NCI-H1048 (cell line): Measurements from ENCODE around the gene LAMB4.
A peak's percentile ranks its signal among the peaks of the same experiment; 100 is the strongest.

Experiments used
- DNase-seq: peaks from one replicate; lab custom pipeline; 2025; lab: John Stamatoyannopoulos, UW

LAMB4 gene

DNA sequence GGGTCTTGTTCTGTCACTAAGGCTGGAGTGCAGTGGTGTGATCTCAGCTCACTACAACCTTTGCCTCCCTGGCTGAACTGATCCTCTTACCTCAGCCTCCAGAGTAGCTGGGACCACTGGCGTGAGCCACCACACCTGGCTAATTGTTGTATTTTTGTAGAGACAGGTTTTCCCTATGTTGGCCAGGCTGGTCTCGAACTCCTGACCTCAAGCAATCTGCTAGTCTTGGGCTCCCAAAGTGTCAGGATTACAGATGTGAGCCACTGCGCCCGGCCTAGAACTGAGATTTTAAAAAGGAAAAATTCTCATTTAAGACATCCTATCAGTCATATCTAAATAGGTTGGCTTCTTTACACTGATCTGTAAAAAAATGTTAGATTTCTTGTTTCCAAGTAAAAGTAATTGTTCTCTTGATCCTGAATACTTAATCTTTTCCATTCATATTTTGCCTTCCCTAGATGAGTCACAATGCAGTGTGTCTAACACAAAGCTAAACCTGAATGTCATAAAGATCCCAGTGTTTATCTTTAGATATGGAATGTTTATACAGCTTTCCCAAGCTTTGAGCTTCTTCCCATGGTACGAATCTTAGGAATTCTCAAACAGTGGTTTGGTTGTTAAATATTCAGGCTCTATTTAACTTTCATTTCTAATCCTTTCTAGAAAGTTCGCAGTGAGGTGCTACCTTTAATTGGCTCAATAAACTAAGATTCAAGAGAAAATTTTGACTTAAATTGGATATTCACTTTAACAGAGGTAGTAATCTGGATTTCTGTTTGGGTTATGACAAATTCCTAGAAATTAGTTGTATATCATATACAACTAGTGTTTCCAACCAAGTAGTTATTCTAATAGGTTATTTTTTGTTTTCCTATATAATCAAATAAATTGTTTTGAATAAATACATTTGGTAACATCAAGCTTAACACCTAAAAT is 115.1 kb downstream of the LAMB4 start:
- no peak for DNase-seq

GRCh38 chr7:108014215-108014614 is 115.9 kb downstream of the LAMB4 start:
- no peak for DNase-seq

GRCh38 chr7:108012499-108013430 is 117.4 kb downstream of the LAMB4 start:
- no peak for DNase-seq

DNA sequence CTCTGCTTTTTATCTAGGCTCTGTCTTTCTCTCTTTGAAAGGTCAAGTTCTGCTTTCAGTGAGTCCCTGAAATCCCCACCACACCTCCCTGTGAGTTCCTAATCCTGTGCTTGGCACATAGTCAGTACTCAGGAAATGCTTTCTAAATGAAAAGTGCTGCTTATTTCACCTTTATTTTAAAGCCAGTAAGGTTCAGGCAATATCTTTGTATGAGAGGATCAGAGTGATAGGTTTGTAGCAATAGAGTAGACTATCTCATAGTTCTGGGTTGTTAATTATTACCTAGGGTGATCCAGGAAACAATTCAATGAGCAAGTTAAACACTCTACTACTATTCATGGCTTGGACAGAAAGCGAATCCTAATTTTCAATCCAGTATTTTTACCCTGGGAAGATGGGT is 119.8 kb downstream of the LAMB4 start:
- DNase-seq, result no peak

DNA sequence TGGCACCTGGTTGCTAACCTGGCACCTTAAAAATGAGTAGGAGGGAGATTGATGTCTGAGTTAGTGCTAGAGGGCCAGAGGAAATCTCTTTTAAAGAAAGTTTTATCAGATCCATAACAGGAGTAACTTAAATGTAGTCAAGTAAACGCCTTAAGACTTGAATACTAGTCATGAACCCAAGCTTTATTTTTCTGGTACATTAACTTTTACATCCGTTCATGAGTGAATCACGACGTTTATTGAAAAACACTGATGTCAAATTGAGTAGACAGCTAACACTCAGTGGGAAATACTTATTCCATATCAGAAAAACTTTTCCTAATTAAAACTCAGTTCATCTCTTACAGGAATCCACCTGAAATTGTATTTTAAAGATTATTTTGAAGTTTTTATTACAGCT is 120.3 kb downstream of the LAMB4 start:
- DNase-seq, result no peak

DNA sequence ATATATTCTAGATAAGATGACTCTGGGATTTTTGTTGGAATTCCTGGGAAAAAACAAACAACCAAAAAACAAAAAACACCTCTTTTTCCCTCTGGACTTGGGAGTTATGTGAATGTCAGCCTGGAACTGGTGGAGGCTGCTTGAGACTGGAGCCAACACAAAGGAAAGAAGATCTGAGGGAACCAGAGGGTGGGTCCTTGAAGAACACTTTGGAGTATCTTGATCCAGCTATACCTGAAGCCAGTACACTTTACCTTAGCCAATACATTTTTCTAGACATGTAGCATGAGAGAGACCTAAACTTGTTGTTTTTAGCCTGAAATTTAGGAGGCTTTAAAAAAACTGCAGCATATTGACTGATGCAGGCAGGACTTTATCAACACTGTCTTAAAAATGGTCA is 121.3 kb downstream of the LAMB4 start:
- no peak for DNase-seq

GRCh38 chr7:108008240-108008639 is 121.9 kb downstream of the LAMB4 start:
- DNase-seq, result no peak

DNA sequence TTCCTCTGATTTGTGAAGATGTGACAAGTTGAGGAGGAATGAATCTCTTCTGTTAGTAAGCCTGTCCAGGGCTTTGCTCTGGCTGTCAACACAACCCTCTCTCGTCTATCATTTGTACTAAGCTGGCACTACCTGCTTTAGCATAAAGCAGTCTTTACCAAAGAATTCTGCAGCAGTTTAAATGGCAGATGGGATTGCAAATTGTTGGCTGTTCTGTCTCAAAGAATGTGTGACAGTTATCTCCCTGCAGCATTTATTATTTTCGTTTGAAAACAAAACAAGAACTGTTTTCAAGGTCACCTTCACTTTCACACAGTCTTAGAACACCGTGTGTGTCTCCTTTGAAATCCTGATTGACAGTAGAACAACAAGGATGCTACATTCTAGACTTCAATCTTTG is 122.4 kb downstream of the LAMB4 start:
- no peak for DNase-seq

GRCh38 chr7:108007261-108007660 is 122.9 kb downstream of the LAMB4 start:
- DNase-seq, result no peak

GRCh38 chr7:108004220-108005142 is 125.7 kb downstream of the LAMB4 start:
- DNase-seq, result no peak

- no peak for DNase-seq
These were observed 126.6 kb downstream of the LAMB4 start for GRCh38 chr7:108003599-108003935.

DNA sequence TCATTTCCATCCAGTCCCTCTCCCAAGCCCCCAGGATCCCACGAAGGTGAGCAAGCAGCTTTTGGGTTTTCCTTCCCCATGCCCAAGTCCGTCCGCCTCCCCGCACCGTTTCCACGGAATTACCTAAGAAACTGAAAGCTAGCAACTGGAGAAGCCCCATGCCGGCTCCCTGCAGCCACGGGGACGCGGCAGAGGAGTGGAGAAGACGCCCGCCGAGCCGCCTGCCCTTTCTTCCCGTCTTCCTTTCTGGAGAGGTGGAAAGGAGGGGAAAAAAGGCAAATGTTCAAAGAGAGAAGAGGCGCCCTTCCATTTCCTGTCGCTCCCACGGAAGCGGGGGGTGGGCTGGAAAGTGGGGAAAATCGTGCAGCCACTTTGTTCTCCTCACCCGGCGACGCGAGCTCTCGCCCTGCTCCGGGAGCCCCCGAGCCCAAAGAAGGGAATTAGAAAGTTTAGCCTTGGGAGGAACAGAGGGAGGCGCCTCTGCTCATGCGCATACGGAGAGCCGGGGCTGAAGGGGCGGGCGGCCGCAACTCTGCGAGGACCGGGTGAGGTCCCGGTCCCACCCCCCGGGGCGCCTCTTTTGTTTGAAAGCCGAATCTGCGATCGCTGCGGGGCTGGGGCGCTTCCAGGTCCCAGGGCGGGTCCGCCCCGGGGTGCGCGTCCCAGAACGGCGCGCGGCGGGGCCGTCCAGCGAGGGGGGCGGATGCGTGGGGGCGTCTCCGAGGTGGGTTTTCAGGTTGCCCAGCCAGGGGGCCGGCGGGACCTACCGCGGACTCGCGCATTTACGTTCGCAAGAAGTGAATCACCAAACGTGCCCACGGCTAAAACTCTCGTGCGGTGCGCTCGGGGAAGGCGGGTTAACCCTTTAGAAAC is 127.2 kb downstream of the LAMB4 start, which contains the start of gene LAMB1:
TSS of gene LAMB1 (minus strand) at position 436 of the 873 bp plus-strand sequence. CDS start at position 160, 276 bp downstream.
- DNase-seq, result peak; percentile 51

GRCh38 chr7:108001764-108002725 is 128.1 kb downstream of the LAMB4 start:
- DNase-seq, result no peak

DNA sequence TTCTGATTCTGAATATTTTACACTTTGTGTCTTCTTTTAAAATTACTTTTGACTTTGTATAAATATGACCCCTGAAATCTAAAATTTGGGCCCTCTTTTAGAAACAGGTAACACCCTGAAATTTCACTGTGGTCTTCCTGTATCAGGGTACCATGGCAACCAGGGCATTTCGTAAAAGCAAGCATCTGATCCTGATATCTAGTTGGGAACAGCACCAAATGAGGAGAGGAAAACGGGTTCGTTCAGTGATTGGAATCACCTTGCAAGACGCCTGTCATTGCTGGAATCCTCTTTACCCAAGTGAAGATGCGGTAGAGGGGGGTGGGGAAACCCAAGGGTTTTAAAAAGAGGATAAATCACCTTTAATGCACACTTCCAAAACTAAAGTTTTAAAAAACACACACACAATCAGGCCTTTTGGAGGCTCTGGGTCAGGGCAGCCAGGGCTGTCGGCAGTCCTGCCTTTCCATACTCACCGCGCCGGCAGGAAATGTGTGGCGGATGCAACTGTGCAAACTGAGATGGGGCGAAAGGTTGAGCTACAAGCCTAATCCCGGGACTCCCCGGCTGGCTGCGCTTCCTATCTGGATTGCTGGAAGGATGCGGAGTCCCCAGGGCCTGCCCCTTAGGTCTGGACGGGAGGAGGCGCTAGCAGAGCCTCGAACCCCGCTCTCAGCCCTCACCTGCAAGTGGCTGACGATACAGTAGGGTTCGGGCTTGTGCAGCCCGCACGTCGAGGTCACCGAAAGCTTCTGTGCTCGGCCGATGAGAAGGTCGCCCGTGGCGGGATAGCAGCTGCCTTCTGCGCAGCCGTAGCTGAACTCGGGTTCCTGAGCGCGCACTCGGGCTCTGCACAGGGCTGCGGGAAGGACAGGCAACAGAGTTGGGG is 129.0 kb downstream of the LAMB4 start:
- DNase-seq, result no peak

DNA sequence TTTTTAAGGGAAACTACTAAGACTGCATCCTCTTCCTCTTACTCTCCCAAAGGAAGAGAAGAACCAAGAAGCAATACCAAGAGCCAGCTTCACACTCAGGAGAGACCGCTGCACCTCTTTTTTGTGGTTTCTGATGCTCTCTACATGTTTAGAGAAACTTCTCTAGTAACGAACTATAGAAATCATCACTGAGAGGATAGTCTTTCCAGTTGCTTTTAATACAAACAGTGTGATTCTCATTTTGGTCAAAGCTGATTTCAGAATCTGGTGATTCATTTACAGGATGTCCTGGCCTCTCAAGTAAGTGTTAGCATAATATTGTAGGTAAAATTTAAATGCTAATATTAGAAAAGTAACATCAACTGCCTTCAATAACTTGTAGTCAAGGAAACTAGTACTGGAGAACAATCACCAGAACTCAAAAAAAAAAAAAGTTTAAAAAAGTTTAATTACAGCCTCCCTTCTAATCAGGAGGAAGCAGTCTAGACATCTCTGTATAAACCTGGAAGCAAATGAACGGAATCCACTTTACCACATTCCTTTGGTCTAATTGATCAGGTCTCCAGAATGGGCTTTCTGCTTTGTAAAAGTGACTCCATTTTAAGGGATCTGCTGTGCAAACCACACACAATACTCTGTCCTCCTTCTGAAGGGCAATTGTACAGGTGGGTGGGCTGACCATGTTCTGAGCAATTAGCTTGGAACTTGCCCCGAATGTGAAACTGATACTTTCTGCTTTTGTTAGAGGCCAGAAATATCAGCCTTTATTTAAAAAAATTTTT is 130.2 kb downstream of the LAMB4 start:
- DNase-seq, result no peak

- no peak for DNase-seq
These were observed 131.3 kb downstream of the LAMB4 start for GRCh38 chr7:107998660-107999480.

DNA sequence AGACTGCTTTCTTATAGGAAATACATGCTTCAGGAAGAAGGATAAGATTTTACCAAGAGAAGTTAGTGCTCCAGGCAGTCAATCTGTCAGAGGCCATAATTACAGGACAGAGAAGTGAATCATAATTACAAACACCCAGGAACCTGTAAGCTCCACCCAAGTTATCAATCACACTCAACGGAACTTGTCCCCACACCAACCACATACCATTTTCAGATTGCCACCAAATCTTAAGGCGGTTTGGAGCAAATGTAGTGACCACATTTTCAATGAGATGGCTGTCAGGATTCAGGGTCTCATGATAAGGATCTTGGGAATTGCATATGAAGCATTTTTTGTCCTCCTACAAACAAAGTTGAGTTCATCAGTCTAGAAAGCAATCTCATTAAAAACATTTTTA is 132.0 kb downstream of the LAMB4 start:
- DNase-seq, result no peak
